Measurements from ENCODE around the gene NOS2.
"Not testable (repeated sequence)": the region's sequence is repeated elsewhere in the genome, so short reads cannot be mapped to it uniquely, and the experiment has no call there.

DNA sequence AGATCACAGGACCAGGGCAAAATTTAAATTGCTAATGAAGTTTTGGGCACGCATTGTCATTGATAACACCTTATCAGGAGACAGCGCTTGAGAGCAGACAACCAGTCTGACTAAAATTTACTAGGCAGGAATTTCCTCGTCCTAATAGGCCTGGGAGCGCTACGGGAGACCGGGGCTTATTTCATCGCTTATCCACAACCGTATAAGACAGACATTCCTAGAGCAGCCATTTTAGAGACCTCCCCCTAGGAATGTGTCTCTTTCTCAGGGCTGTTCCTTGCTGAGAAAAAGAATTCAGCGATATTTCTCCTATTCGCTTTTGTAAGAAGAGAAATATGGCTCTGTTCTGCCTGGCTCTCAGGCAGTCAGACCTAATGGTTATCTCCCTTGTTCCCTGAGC lies 21.8 kb upstream of the NOS2 start:
- TF ChIP-seq, protein P1, sequence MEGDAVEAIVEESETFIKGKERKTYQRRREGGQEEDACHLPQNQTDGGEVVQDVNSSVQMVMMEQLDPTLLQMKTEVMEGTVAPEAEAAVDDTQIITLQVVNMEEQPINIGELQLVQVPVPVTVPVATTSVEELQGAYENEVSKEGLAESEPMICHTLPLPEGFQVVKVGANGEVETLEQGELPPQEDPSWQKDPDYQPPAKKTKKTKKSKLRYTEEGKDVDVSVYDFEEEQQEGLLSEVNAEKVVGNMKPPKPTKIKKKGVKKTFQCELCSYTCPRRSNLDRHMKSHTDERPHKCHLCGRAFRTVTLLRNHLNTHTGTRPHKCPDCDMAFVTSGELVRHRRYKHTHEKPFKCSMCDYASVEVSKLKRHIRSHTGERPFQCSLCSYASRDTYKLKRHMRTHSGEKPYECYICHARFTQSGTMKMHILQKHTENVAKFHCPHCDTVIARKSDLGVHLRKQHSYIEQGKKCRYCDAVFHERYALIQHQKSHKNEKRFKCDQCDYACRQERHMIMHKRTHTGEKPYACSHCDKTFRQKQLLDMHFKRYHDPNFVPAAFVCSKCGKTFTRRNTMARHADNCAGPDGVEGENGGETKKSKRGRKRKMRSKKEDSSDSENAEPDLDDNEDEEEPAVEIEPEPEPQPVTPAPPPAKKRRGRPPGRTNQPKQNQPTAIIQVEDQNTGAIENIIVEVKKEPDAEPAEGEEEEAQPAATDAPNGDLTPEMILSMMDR (IDR thresholded peaks at IDR 0.05; ENCODE audit: insufficient read depth, low read depth, low read length), result not testable (repeated sequence)
- TF ChIP-seq EZH2 (IDR thresholded peaks at IDR 0.05; ENCODE audit: insufficient read depth, low read length), result not testable (repeated sequence)
